GM18867 (cell line): ENCODE measurements around the gene TMEM82.

Source experiments
- ATAC-seq: cut with Tn5 transposase; IDR thresholded peaks from one replicate; pipeline ENCODE4 v1.9.1; 2021; ENCODE audit warnings: mild to moderate bottlenecking, moderate library complexity; ENCODE audit not compliant: unreplicated experiment

Gene TMEM82

GRCh38 chr1:15734901-15735300 is 7.4 kb upstream of the TMEM82 start:
- ATAC-seq, result no peak

GRCh38 chr1:15735304-15736037 is 6.8 kb upstream of the TMEM82 start:
- no peak for ATAC-seq

GRCh38 chr1:15736038-15736891 is 6.0 kb upstream of the TMEM82 start, which contains the start of gene SLC25A34:
Gene SLC25A34, plus strand, starts transcription at chr1:15736258. Its CDS starts 228 bp downstream, at chr1:15736486.
- no peak for ATAC-seq

- no peak for ATAC-seq
These were observed 5.4 kb upstream of the TMEM82 start for GRCh38 chr1:15736892-15737261.

- no peak for ATAC-seq
These were observed 4.7 kb upstream of the TMEM82 start for GRCh38 chr1:15737324-15738319.

GRCh38 chr1:15738416-15739113 is 3.7 kb upstream of the TMEM82 start:
- no peak for ATAC-seq

GRCh38 chr1:15739259-15739658 is 3.0 kb upstream of the TMEM82 start:
- no peak for ATAC-seq

GRCh38 chr1:15739745-15740144 is 2.6 kb upstream of the TMEM82 start:
- ATAC-seq, result no peak

GRCh38 chr1:15740924-15741850 is 1.1 kb upstream of the TMEM82 start:
- ATAC-seq, result peak; percentile 55

GRCh38 chr1:15744122-15744679 is 1.9 kb downstream of the TMEM82 start:
- no peak for ATAC-seq

- no peak for ATAC-seq
These were observed 5.1 kb downstream of the TMEM82 start for GRCh38 chr1:15747378-15747777.

GRCh38 chr1:15748264-15748663 is 6.0 kb downstream of the TMEM82 start:
- no peak for ATAC-seq

GRCh38 chr1:15748690-15749398 is 6.5 kb downstream of the TMEM82 start:
- no peak for ATAC-seq

GRCh38 chr1:15749399-15750291 is 7.3 kb downstream of the TMEM82 start:
- ATAC-seq, result no peak

GRCh38 chr1:15750924-15751323 is 8.6 kb downstream of the TMEM82 start:
- ATAC-seq, result no peak

- ATAC-seq, result no peak
These were observed 9.4 kb downstream of the TMEM82 start for GRCh38 chr1:15751717-15752116.

GRCh38 chr1:15753776-15754175 is 11.5 kb downstream of the TMEM82 start:
- no peak for ATAC-seq
